ENCODE data around the gene GNAO1.

- TF ChIP-seq CTCF (IDR thresholded peaks at IDR 0.05; ENCODE audit: poor library complexity, severe bottlenecking) (no peak), SMC3 (conservative IDR thresholded peaks at IDR 0.05; ENCODE audit: poor library complexity) (no peak)
These were observed 181.7 kb downstream of the GNAO1 start for GRCh38 chr16:56373003-56373402.
